ENCODE measurements around the gene SLK. TPM values are rescaled to one million over a fixed set of nuclear protein-coding genes. Genes with fewer than 3 reads are reported as not detected.

The SLK gene
- total RNA-seq, 3 donors from 2014 or later, result 45.7 to 75.8 (median 46.7) TPM

- no peak for TF ChIP-seq CTCF (IDR thresholded peaks at IDR 0.05)
- Histone ChIP-seq H3K4me3 (no peak overlapping the region), H3K4me1 (ENCODE audit: low read depth) (peaks cover 9% of the 10 kb centered on the region), H3K36me3 (ENCODE audit: low read depth) (no peaks in the 10 kb centered on the region), H3K9me3 (no peaks in the 10 kb centered on the region)
- ATAC-seq (no peak), DNase-seq (no peak)
- intact Hi-C loops (cut with DNase I, micrococcal nuclease), result no loop called here
These were observed 107.6 kb downstream of the SLK start for GRCh38 chr10:104074505-104074904.

DNA sequence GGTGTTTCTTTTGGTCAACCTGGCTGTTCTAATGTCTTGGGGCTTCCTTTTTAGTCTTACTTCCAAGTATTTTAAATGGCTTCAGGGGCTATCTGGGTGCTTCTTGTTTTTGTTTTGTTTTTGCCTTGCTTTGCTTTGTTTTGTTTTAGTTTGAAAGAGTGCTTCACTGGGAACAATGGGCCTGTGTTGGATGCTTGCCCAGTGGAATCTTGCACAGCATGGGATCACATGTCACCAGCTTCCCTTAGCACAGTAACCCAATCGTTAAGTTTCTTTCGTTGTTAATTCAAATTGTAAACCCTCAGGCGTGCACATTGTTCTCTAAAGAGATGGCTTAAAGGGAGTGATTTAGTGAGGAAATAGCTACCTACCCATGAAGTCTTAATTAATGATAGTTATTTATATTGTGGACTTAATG is 109.8 kb downstream of the SLK start:
- intact Hi-C loops (cut with DNase I, micrococcal nuclease), result no loop called here
- TF ChIP-seq CTCF (IDR thresholded peaks at IDR 0.05), result no peak
- peaks cover 9% of the 10 kb centered on the region for H3K4me1 ChIP-seq (ENCODE audit: low read depth)
- no peaks in the 10 kb centered on the region for H3K9me3 ChIP-seq
- peak; percentile 58 for ATAC-seq
- H3K36me3 ChIP-seq (ENCODE audit: low read depth), result no peaks in the 10 kb centered on the region
- no peak overlapping the region for H3K4me3 ChIP-seq
- DNase-seq, result peak in 1 of 3 donors; percentile 66

DNA sequence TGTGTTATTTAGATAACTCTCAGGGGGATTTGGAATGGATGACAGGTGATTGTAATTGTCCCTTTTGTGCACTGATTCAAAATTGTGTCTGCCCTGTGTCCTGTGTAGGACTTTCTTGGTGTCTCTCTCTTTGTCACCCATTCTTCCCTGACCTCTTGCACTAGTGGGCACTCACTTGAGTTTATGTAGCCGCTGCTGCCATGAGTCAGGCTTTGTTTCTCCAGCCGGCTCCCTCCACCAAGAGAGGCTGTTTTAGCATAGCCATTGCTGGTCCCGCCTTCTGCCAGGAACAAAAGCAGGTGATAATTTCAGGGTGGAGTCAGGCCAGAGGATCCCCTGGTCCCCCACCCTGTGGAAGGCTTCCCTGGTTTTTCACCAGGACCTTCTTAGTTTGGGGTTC is 110.3 kb downstream of the SLK start:
- DNase-seq, result no peak
- Histone ChIP-seq H3K9me3 (no peaks in the 10 kb centered on the region), H3K4me1 (ENCODE audit: low read depth) (peaks cover 9% of the 10 kb centered on the region), H3K36me3 (ENCODE audit: low read depth) (no peaks in the 10 kb centered on the region), H3K4me3 (no peak overlapping the region)
- intact Hi-C loops (cut with DNase I, micrococcal nuclease), result no loop called here
- peak; percentile 42 for ATAC-seq
- no peak for TF ChIP-seq CTCF (IDR thresholded peaks at IDR 0.05)

GRCh38 chr10:104077663-104078151 is 110.8 kb downstream of the SLK start:
- ATAC-seq (no peak), DNase-seq (no peak)
- Histone ChIP-seq H3K4me3 (no peak overlapping the region), H3K4me1 (ENCODE audit: low read depth) (peaks cover 9% of the 10 kb centered on the region), H3K9me3 (no peaks in the 10 kb centered on the region), H3K36me3 (ENCODE audit: low read depth) (no peaks in the 10 kb centered on the region)
- intact Hi-C loops (cut with DNase I, micrococcal nuclease), result no loop called here
- TF ChIP-seq CTCF (IDR thresholded peaks at IDR 0.05), result no peak

Small RNA genes lying within 50 kb of the gene (microRNA-seq; reads per million reads assigned to microRNA genes)
- not detected for gene MIR936

Other genes with a start within 250 kb of the SLK start
- gene SH3PXD2A, start 111.6 kb upstream of the SLK start, total RNA-seq, result 10 to 100 TPM; 46.1 to 91.4 (median 60.6) TPM
- 10 to 100 TPM; 18.8 to 25.2 (median 20.7) TPM for gene STN1, start 49.0 kb upstream of the SLK start, total RNA-seq
- gene COL17A1, start 118.7 kb downstream of the SLK start, total RNA-seq, result 100 to 1,000 TPM in 2 of 3 donors, 10 to 100 TPM in 1; 95.1 to 284 (median 119) TPM
- 1 to 10 TPM; 5.7 to 8.6 (median 5.8) TPM for gene SFR1, start 155.0 kb downstream of the SLK start, total RNA-seq